ENCODE measurements around the gene TGFBR3. TPM values are rescaled to one million over a fixed set of nuclear protein-coding genes. Genes with fewer than 3 reads are reported as not detected.

Gene TGFBR3
- total RNA-seq, 1 experiment from 2014 or later, result 3.1 TPM

GRCh38 chr1:91872559-91873081 is 13.3 kb downstream of the TGFBR3 start:
- H3K27ac ChIP-seq (ENCODE audit: low read depth, low read length, poor library complexity, severe bottlenecking), result no peak overlapping the region
- no peaks in the 10 kb centered on the region for H3K27me3 ChIP-seq (replicated peaks; ENCODE audit: insufficient read depth, low read depth, low read length, poor library complexity)
- H3K36me3 ChIP-seq (ENCODE audit: insufficient read depth, low read length, poor library complexity, severe bottlenecking), result no peaks in the 10 kb centered on the region
- no peak overlapping the region for H3K4me3 ChIP-seq (ENCODE audit: low read depth, low read length, poor library complexity, severe bottlenecking)
- H3K4me1 ChIP-seq (ENCODE audit: insufficient read depth, low read length, poor library complexity, severe bottlenecking), result no peaks in the 10 kb centered on the region
- BruUV-seq (replicated peaks), result no TSS peak
- ChIA-PET CTCF (interaction anchor here (0.7 kb wide), 1 partner anchor 80 kb away, joined by 3 read pairs; no protein-coding TSS in a partner anchor), POLR2A (ENCODE audit: low non-redundant PET) (no interaction called here)
- TF ChIP-seq EZH2 (IDR thresholded peaks at IDR 0.05; ENCODE audit: borderline replicate concordance, low read depth, low read length, poor library complexity, severe bottlenecking), result no peak
- TF ChIP-seq CTCF (conservative IDR thresholded peaks at IDR 0.05; ENCODE audit: low read depth, low read length), result no peak
- DNase-seq (ENCODE audit: low spot score), result no peak
- intact Hi-C loops (cut with micrococcal nuclease; ENCODE audit: unreplicated experiment), result no loop called here
- no peaks in the 10 kb centered on the region for H3K9me3 ChIP-seq (ENCODE audit: low read depth, low read length, poor library complexity, severe bottlenecking)

DNA sequence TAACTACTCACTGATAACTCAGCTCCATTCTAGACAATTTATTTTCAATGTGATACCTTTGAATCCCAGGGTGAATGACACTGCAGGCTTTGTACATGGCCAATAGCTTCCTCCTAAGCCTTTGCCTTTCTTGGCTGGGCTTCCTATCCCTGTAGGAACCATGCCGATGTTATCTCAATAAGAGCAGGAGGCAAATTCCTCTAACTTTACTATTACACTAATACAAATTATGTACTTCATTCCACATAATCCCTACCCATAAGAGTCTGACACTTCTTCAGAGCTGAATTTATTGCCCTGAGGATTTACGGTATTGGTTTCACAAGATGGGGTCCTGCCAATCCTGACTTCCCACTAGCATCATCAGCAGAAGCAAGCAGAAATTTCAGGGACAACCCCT is 14.0 kb downstream of the TGFBR3 start:
- ChIA-PET POLR2A (ENCODE audit: low non-redundant PET) (no interaction called here), CTCF (no interaction called here)
- Histone ChIP-seq H3K27ac (ENCODE audit: low read depth, low read length, poor library complexity, severe bottlenecking) (no peak overlapping the region), H3K4me1 (ENCODE audit: insufficient read depth, low read length, poor library complexity, severe bottlenecking) (no peaks in the 10 kb centered on the region), H3K36me3 (ENCODE audit: insufficient read depth, low read length, poor library complexity, severe bottlenecking) (no peaks in the 10 kb centered on the region), H3K9me3 (ENCODE audit: low read depth, low read length, poor library complexity, severe bottlenecking) (no peaks in the 10 kb centered on the region), H3K27me3 (replicated peaks; ENCODE audit: insufficient read depth, low read depth, low read length, poor library complexity) (no peaks in the 10 kb centered on the region), H3K4me3 (ENCODE audit: low read depth, low read length, poor library complexity, severe bottlenecking) (no peak overlapping the region)
- BruUV-seq (replicated peaks), result no TSS peak
- DNase-seq (ENCODE audit: low spot score), result no peak
- intact Hi-C loops (cut with micrococcal nuclease; ENCODE audit: unreplicated experiment), result no loop called here
- TF ChIP-seq EZH2 (IDR thresholded peaks at IDR 0.05; ENCODE audit: borderline replicate concordance, low read depth, low read length, poor library complexity, severe bottlenecking), result no peak
- TF ChIP-seq CTCF (conservative IDR thresholded peaks at IDR 0.05; ENCODE audit: low read depth, low read length), result no peak

DNA sequence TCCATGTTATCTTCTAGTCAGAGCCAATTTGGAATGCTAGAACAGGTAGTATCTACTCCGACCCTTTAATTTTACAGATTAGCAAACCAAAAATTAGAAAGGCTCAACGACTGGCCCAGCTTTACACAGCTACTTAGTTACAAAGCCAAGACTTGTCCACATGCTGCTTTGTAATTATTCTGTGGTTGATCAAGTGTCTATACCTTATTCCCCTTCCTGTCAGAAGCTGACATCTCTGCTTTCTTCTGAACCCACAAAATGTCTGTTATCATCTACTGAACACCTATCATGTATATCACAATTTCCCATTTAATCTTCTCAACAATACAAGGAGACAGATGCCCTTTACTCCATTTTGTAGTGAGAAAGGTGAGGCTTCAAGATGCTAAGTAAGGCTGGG is 15.6 kb downstream of the TGFBR3 start:
- no peaks in the 10 kb centered on the region for H3K9me3 ChIP-seq (ENCODE audit: low read depth, low read length, poor library complexity, severe bottlenecking)
- no peaks in the 10 kb centered on the region for H3K4me1 ChIP-seq (ENCODE audit: insufficient read depth, low read length, poor library complexity, severe bottlenecking)
- CTCF ChIA-PET, result no interaction called here
- no peak overlapping the region for H3K27ac ChIP-seq (ENCODE audit: low read depth, low read length, poor library complexity, severe bottlenecking)
- no peaks in the 10 kb centered on the region for H3K27me3 ChIP-seq (replicated peaks; ENCODE audit: insufficient read depth, low read depth, low read length, poor library complexity)
- no peak overlapping the region for H3K4me3 ChIP-seq (ENCODE audit: low read depth, low read length, poor library complexity, severe bottlenecking)
- intact Hi-C loops (cut with micrococcal nuclease; ENCODE audit: unreplicated experiment), result no loop called here
- no peak for DNase-seq (ENCODE audit: low spot score)
- POLR2A ChIA-PET (ENCODE audit: low non-redundant PET), result no interaction called here
- TF ChIP-seq CTCF (conservative IDR thresholded peaks at IDR 0.05; ENCODE audit: low read depth, low read length) (no peak), EZH2 (IDR thresholded peaks at IDR 0.05; ENCODE audit: borderline replicate concordance, low read depth, low read length, poor library complexity, severe bottlenecking) (no peak)
- H3K36me3 ChIP-seq (ENCODE audit: insufficient read depth, low read length, poor library complexity, severe bottlenecking), result no peaks in the 10 kb centered on the region
- no TSS peak for BruUV-seq (replicated peaks)

Measured in A673 (cell line).